Measurements from ENCODE around the gene PIN4. TPM values are rescaled to one million over a fixed set of nuclear protein-coding genes. Genes with fewer than 3 reads are reported as not detected.

PIN4 gene
- polyA plus RNA-seq, 1 donor (not counting 4 experiments of a cell fraction or from before 2014, with no cell fraction given) = 31.0 TPM

GRCh38 chrX:72146527-72146926 is 35.0 kb upstream of the PIN4 start:
- Histone ChIP-seq H3K79me2 (ENCODE audit: control insufficient read depth, insufficient read depth, low read length) (no peaks in the 10 kb centered on the region), H3K4me2 (ENCODE audit: control insufficient read depth, extremely low read depth, insufficient read depth, low read depth, low read length) (no peak overlapping the region), H4K20me1 (ENCODE audit: control insufficient read depth, extremely low read depth, insufficient read depth, low read length) (no peaks in the 10 kb centered on the region), H3K27me3 (ENCODE audit: control insufficient read depth, extremely low read depth, insufficient read depth, low read length) (peaks cover 3% of the 10 kb centered on the region), H3K36me3 (ENCODE audit: control insufficient read depth in 2 of 2, extremely low read depth in 1 of 2, insufficient read depth in 2 of 2, low read length in 2 of 2) (no peaks in the 10 kb centered on the region), H3K9ac (ENCODE audit: control insufficient read depth, extremely low read depth, insufficient read depth, low read length) (no peak overlapping the region), H3K4me3 (ENCODE audit: control insufficient read depth in 2 of 3, extremely low read depth in 1 of 3, insufficient read depth in 2 of 3, low read depth in 1 of 3, low read length in 3 of 3) (no peak overlapping the region), H3K27ac (ENCODE audit: control insufficient read depth, insufficient read depth, low read length) (no peak overlapping the region), H2AFZ (ENCODE audit: control insufficient read depth, low read length) (no peak overlapping the region), H3K9me1 (ENCODE audit: control insufficient read depth, extremely low read depth, insufficient read depth, low read length) (no peaks in the 10 kb centered on the region), H3K4me1 (ENCODE audit: control insufficient read depth, extremely low read depth, insufficient read depth, low read length) (no peaks in the 10 kb centered on the region), H3K9me3 (ENCODE audit: control insufficient read depth, low read depth, low read length) (no peaks in the 10 kb centered on the region)
- DNase-seq (ENCODE audit: low read depth, low spot score) (no peak), FAIRE-seq (no peak)
- dilution Hi-C loops (cut with MboI; ENCODE audit: extremely low pct_ligation_motif_present, low sequenced_read_pairs) = no loop called here
- TF ChIP-seq EZH2 (IDR thresholded peaks at IDR 0.05; ENCODE audit: low read length) (no peak), CTCF (optimal IDR thresholded peaks at IDR 0.05 in 1 of 3, IDR thresholded peaks at IDR 0.05 in 1 of 3, conservative IDR thresholded peaks at IDR 0.05 in 1 of 3; ENCODE audit: extremely low read depth in 1 of 3, insufficient read depth in 2 of 3, low read length in 3 of 3) (no peak)

- FAIRE-seq = no peak
- no peak for DNase-seq (ENCODE audit: low read depth, low spot score)
- no peak overlapping the region for H3K4me2 ChIP-seq (ENCODE audit: control insufficient read depth, extremely low read depth, insufficient read depth, low read depth, low read length)
Measured at GRCh38 chrX:72158773-72159172, 22.8 kb upstream of the PIN4 start.

More at GRCh38 chrX:72158773-72159172, 22.8 kb upstream of the PIN4 start:
- no peaks in the 10 kb centered on the region for H3K79me2 ChIP-seq (ENCODE audit: control insufficient read depth, insufficient read depth, low read length)
- dilution Hi-C loops (cut with MboI; ENCODE audit: extremely low pct_ligation_motif_present, low sequenced_read_pairs) = no loop called here
- H3K27ac ChIP-seq (ENCODE audit: control insufficient read depth, insufficient read depth, low read length) = no peak overlapping the region
- no peaks in the 10 kb centered on the region for H3K36me3 ChIP-seq (ENCODE audit: control insufficient read depth in 2 of 2, extremely low read depth in 1 of 2, insufficient read depth in 2 of 2, low read length in 2 of 2)
- no peak overlapping the region for H2AFZ ChIP-seq (ENCODE audit: control insufficient read depth, low read length)
- H3K9me1 ChIP-seq (ENCODE audit: control insufficient read depth, extremely low read depth, insufficient read depth, low read length) = no peaks in the 10 kb centered on the region
- H3K9ac ChIP-seq (ENCODE audit: control insufficient read depth, extremely low read depth, insufficient read depth, low read length) = no peak overlapping the region
- no peaks in the 10 kb centered on the region for H3K27me3 ChIP-seq (ENCODE audit: control insufficient read depth, extremely low read depth, insufficient read depth, low read length)
- TF ChIP-seq EZH2 (IDR thresholded peaks at IDR 0.05; ENCODE audit: low read length) (no peak), CTCF (optimal IDR thresholded peaks at IDR 0.05 in 1 of 3, IDR thresholded peaks at IDR 0.05 in 1 of 3, conservative IDR thresholded peaks at IDR 0.05 in 1 of 3; ENCODE audit: extremely low read depth in 1 of 3, insufficient read depth in 2 of 3, low read length in 3 of 3) (no peak)
- H3K4me3 ChIP-seq (ENCODE audit: control insufficient read depth in 2 of 3, extremely low read depth in 1 of 3, insufficient read depth in 2 of 3, low read depth in 1 of 3, low read length in 3 of 3) = no peak overlapping the region
- no peaks in the 10 kb centered on the region for H4K20me1 ChIP-seq (ENCODE audit: control insufficient read depth, extremely low read depth, insufficient read depth, low read length)
- no peaks in the 10 kb centered on the region for H3K9me3 ChIP-seq (ENCODE audit: control insufficient read depth, low read depth, low read length)
- no peaks in the 10 kb centered on the region for H3K4me1 ChIP-seq (ENCODE audit: control insufficient read depth, extremely low read depth, insufficient read depth, low read length)

Data from keratinocyte (primary cell).